GM15510 (cell line): ENCODE data around the gene KLC1.

Experiments
- POLR2A ChIP-seq: IDR thresholded peaks from 3 replicates; pipeline ENCODE4 v1.6.1; 2011; ENCODE audit warnings: borderline replicate concordance; ENCODE audit not compliant: insufficient read length; ENCODE audit errors: extremely low read depth

KLC1 gene

GRCh38 chr14:103616635-103617300, 12.2 kb upstream of the KLC1 start:
- TF ChIP-seq POLR2A, result no peak

GRCh38 chr14:103619057-103619456, 10.0 kb upstream of the KLC1 start:
- TF ChIP-seq POLR2A, result no peak

- no peak for TF ChIP-seq POLR2A
Measured at GRCh38 chr14:103621860-103622259, 7.2 kb upstream of the KLC1 start.

GRCh38 chr14:103623308-103623707, 5.7 kb upstream of the KLC1 start:
- no peak for TF ChIP-seq POLR2A

GRCh38 chr14:103623883-103624482, 5.0 kb upstream of the KLC1 start:
- TF ChIP-seq POLR2A, result no peak

- no peak for TF ChIP-seq POLR2A
Measured at GRCh38 chr14:103624860-103625259, 4.2 kb upstream of the KLC1 start.

- TF ChIP-seq POLR2A, result no peak
Measured at GRCh38 chr14:103625356-103626095, 3.5 kb upstream of the KLC1 start.

GRCh38 chr14:103626146-103626850, 2.7 kb upstream of the KLC1 start:
- TF ChIP-seq POLR2A, result no peak

GRCh38 chr14:103627073-103628025, 1.7 kb upstream of the KLC1 start:
- TF ChIP-seq POLR2A, result no peak

- TF ChIP-seq POLR2A, result peak; percentile 46
Measured at GRCh38 chr14:103628221-103628683, 759 bp upstream of the KLC1 start.

GRCh38 chr14:103629503-103630121, 601 bp downstream of the KLC1 start:
- no peak for TF ChIP-seq POLR2A

- no peak for TF ChIP-seq POLR2A
Measured at GRCh38 chr14:103630364-103631108, 1.5 kb downstream of the KLC1 start.

- no peak for TF ChIP-seq POLR2A
Measured at GRCh38 chr14:103633391-103633790, 4.4 kb downstream of the KLC1 start.
